Measurements from ENCODE around the gene CIB4.

The CIB4 gene

GRCh38 chr2:26614216-26615138 lies 26.7 kb downstream of the CIB4 start:
- peaks cover 4% of the 10 kb centered on the region for H3K27me3 ChIP-seq (ENCODE audit: control insufficient read depth, insufficient read depth, low read length)
- no peak overlapping the region for H2AFZ ChIP-seq
- no peaks in the 10 kb centered on the region for H3K9me3 ChIP-seq (ENCODE audit: control insufficient read depth, low read length)
- peaks cover 17% of the 10 kb centered on the region for H3K4me1 ChIP-seq
- no peak overlapping the region for H3K4me3 ChIP-seq (ENCODE audit: low read depth, low read length)
- TF ChIP-seq CTCF (IDR thresholded peaks at IDR 0.05) = no peak
- H3K79me2 ChIP-seq = no peaks in the 10 kb centered on the region
- no peak overlapping the region for H3K27ac ChIP-seq
- H3K36me3 ChIP-seq (ENCODE audit: control insufficient read depth, insufficient read depth, low read length) = no peaks in the 10 kb centered on the region
- H3K4me2 ChIP-seq (ENCODE audit: low read length) = no peak overlapping the region
- H3K9ac ChIP-seq = no peak overlapping the region

- Histone ChIP-seq H3K36me3 (ENCODE audit: control insufficient read depth, insufficient read depth, low read length) (no peaks in the 10 kb centered on the region), H3K27ac (no peak overlapping the region), H3K79me2 (no peaks in the 10 kb centered on the region), H3K4me2 (ENCODE audit: low read length) (no peak overlapping the region), H3K4me3 (ENCODE audit: low read depth, low read length) (no peak overlapping the region), H3K9me3 (ENCODE audit: control insufficient read depth, low read length) (no peaks in the 10 kb centered on the region), H3K27me3 (ENCODE audit: control insufficient read depth, insufficient read depth, low read length) (no peaks in the 10 kb centered on the region), H2AFZ (no peak overlapping the region), H3K4me1 (peaks cover 24% of the 10 kb centered on the region), H3K9ac (no peak overlapping the region)
- no peak for TF ChIP-seq CTCF (IDR thresholded peaks at IDR 0.05)
Measured at GRCh38 chr2:26613241-26614215, 27.6 kb downstream of the CIB4 start.

- no peak overlapping the region for H3K4me3 ChIP-seq (ENCODE audit: low read depth, low read length)
- TF ChIP-seq CTCF (IDR thresholded peaks at IDR 0.05) = no peak
- no peak overlapping the region for H3K27ac ChIP-seq
- H3K4me2 ChIP-seq (ENCODE audit: low read length) = no peak overlapping the region
- H2AFZ ChIP-seq = no peak overlapping the region
- no peak overlapping the region for H3K9ac ChIP-seq
- H3K4me1 ChIP-seq = peaks cover 24% of the 10 kb centered on the region
- no peaks in the 10 kb centered on the region for H3K9me3 ChIP-seq (ENCODE audit: control insufficient read depth, low read length)
- no peaks in the 10 kb centered on the region for H3K27me3 ChIP-seq (ENCODE audit: control insufficient read depth, insufficient read depth, low read length)
- H3K79me2 ChIP-seq = no peaks in the 10 kb centered on the region
- H3K36me3 ChIP-seq (ENCODE audit: control insufficient read depth, insufficient read depth, low read length) = no peaks in the 10 kb centered on the region
Measured at GRCh38 chr2:26612522-26613240, 28.5 kb downstream of the CIB4 start.

- TF ChIP-seq CTCF (IDR thresholded peaks at IDR 0.05) = no peak
- Histone ChIP-seq H3K79me2 (no peaks in the 10 kb centered on the region), H3K4me2 (ENCODE audit: low read length) (no peak overlapping the region), H3K4me1 (peaks cover 24% of the 10 kb centered on the region), H3K27ac (no peak overlapping the region), H3K36me3 (ENCODE audit: control insufficient read depth, insufficient read depth, low read length) (no peaks in the 10 kb centered on the region), H3K4me3 (ENCODE audit: low read depth, low read length) (no peak overlapping the region), H3K27me3 (ENCODE audit: control insufficient read depth, insufficient read depth, low read length) (no peaks in the 10 kb centered on the region), H3K9me3 (ENCODE audit: control insufficient read depth, low read length) (no peaks in the 10 kb centered on the region), H2AFZ (no peak overlapping the region), H3K9ac (no peak overlapping the region)
Measured at GRCh38 chr2:26612034-26612433, 29.1 kb downstream of the CIB4 start.

Measured in parathyroid adenoma (tissue), 2 donors.